NCI-H2107 treated with DMSO at 0.1 percent for 48 hours (cell line): ENCODE data around the gene ASPRV1.
"Not testable (repeated sequence)": the region's sequence is repeated elsewhere in the genome, so short reads cannot be mapped to it uniquely, and the experiment has no call there.

ENCODE experiments used
- DNase-seq: peaks from one replicate; lab custom pipeline; 2025; ENCODE audit not compliant: unreplicated experiment; lab: John Stamatoyannopoulos, UW

ASPRV1 gene

DNA sequence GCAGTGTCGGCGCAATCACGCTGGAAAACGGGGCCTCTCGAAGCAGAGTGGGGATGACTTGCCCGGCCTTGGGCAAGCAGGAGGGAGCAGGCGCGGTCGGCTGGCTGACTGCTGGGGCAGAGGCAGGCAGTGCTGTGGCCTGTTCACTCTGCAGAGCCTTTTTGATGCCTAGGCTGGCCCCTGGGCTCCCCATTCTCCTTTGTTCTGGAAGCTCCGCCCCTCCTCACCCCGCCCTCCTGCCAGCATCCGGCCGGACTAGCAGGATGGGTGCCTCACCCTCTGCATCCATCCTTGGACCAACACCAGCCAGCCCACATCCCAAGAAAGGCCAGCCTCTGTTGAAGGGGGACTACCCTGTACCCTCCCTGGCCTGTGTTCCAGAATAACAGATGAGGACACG is at the start of gene ASPRV1:
TSS of gene ASPRV1 (minus strand) at position 136 of the 400 bp plus-strand sequence. CDS start 195 bp downstream, outside the sequence.
- no peak for DNase-seq

DNA sequence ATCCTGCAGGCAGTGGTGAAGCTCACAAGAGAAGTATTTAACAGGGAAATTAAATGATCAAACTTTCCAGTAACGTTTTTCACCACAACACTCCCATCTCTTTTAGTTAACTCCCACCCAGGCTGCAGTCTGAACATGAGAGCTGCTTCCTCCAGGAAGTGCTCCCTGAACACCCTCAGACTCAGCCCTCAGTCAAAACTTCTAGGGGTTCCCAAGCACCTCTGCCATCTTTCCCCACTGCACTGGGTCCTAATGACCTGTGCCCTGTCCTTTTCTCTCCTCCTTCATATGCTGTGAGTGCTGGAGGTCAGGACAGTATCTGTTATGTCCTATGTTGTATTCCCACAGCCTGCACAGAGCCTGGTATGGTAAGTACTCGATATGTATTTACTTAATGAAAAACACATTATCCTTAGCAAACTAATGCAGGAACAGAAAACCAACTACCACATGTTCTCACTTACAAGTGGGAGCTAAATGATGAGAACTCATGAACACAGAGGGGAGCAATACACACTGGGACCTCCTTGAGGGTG is 49.2 kb upstream of the ASPRV1 start:
- no peak for DNase-seq

DNA sequence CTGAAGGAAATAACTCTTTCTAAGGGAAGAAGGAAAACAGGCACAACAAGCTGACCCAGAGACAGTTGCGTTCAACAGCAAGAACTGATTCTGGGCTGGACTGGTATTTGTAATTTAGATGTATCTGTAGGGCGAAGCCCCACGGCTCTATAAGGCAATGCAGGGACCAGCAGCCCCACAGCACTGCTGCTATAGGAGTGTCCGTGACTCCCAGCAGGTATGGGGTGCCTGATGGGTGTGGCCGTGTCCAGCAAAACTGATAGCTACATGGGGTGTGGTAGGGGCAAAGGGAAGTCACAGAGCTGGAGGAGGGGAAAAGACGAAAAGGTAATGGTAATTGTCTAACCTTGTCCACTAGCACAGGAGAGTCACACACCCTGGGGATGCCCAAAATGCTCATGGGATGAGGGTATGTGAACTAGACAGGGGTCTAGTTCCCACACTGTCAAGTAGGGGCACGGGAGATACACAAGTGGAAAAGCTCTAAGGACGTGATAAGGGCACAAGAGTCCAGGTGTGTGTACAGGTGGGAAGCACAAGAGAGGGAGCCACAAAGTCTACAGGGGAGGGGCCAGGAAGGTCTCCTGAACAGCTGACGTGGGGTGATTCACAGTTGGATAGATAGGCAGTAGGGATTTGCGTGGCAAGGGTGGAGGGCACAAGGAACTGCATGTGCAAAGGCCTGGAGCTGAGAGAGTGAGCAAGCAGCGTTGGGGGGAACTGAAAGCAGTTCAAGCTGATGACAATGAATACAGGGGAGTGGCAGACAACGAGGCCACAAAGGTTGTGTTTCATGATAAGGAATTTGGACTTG is 48.5 kb upstream of the ASPRV1 start:
- DNase-seq: no peak

DNA sequence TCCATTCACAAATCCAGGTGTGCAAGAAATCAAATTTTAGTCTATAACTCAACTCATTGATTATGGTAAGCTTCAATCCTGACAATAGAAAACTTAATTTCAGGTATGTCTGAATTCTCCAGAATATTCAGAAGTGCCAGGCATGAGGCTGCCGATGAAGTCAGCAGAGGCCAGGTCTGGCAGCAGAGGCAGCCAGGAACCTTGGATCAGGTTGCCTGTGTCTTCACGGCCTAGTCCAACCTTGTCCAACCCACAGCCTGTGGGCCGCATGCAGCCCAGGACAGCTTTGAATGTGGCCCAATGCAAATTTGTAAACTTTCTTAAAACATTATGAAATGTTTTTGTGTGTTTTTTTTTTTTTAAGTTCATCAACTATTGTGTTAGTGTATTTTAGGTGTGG is 46.9 kb upstream of the ASPRV1 start:
- DNase-seq: no peak

DNA sequence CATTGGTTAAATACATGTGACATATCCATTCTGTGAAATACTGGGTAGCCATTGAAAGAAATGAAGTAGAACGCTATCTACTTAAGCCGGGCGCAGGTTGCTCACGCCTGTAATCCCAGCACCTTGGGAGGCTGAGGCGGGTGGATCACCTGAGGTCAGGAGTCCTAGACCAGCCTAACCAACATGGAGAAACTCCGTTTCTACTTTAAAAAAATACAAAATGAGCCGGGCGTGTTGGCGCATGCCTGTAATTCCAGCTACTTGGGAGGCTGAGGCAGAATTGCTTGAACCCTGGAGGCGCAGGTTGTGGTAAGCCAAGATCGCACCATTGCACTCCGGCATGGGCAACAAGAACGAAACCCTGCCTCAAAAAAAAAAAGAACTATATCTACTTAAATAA is 45.7 kb upstream of the ASPRV1 start:
- no peak for DNase-seq

DNA sequence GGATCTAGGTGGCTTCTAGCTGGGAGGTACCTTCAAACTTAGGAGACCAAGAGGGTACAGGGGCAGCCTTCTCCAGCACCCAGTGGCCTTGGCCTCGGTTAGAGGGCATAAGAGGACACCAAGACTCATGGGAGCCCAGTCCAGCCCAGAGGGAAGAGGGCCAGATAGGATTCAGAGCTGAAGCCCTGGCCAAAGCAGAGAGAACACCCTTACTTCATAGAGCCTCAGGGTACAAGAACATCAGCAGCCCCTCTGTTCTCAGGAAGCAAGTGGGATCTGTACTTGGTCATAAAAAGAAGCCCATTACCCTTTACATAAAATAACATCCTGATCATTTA is 45.0 kb upstream of the ASPRV1 start:
- DNase-seq: no peak

DNA sequence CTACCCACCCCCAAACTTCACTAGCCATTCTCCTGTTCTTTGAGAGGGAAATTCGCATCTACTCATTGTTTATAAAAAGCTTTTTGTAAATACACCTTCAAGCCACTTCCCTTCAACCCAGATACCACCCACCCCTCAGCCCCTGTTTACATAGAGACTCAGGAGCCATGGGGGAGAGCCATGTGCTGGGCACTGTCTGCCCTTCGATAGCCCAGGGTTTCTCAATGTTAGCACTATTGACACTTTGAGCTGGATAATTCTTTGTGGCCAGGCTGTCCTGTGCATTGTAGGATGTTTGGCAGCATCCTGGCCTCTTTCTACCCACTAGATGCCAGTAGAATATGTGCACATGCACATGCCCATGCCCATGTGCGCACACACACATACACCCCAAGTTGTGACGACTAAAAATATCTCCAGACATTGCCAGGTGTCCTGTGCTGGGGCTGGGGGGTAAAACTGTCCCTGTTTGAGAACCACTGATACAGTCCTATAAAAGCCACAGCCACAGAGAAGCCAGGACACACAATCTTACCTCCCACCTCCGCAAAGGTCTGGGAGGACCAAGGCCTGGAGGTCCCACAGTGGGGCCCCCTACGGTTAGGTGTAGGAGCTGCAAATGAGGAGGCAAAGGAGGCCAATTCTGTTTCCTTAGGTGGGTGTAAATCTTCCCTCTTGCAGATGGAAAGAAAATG is 44.5 kb upstream of the ASPRV1 start:
- DNase-seq: no peak

DNA sequence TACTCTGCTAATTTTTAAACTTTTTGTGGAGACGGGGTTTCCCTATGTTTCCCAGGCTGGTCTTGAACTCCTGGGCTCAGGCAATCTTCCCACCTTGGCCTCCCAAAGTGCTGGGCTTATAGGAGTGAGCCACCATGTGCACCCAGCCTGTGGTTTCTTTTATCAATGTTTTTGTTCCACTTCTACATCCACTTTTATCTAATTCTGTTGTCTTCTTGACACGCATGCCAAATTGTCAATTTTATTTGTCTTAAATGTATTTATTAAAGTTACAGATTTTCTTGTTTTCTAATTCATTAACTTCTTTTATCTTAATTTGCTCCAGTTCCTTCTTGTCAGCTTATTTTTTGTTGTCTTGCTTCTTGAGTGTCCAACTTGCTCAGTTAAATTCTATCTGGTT is 43.8 kb upstream of the ASPRV1 start:
- no peak for DNase-seq

DNA sequence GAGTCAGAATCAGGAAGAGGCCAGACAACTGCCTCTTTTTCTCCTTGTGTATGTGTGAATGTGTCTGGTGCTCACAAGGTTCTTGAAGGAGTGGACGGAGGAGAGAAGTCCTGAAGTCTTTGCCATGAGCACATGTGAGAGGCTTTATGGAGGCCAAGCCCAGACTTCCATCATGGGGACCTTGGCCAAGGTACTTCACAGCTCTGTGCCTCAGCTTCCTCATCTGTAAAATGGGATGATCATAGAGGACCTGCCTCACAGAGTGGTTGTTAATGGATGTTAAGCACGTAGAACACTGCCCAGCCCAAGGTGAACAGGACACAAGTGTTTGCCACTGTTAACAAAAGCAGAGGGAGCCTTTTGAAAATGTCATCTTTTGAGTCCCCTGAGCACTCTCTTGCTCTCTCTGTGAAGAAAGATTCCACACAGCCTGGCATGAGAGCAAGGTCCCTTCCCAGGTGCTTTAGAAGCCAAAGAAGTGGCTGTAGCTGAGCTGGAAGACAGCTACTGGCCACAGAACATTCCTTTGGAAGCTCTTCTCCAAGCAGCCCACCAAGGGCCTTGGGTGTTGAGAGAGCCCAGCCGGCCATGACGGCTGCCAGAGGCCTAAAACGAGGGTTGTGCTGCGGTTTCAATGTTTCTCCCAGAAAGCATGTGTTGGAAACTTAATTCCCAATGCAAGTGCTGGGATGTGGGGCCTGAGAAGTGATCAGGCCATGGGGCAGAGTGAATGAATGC is 41.8 kb upstream of the ASPRV1 start:
- no peak for DNase-seq

DNA sequence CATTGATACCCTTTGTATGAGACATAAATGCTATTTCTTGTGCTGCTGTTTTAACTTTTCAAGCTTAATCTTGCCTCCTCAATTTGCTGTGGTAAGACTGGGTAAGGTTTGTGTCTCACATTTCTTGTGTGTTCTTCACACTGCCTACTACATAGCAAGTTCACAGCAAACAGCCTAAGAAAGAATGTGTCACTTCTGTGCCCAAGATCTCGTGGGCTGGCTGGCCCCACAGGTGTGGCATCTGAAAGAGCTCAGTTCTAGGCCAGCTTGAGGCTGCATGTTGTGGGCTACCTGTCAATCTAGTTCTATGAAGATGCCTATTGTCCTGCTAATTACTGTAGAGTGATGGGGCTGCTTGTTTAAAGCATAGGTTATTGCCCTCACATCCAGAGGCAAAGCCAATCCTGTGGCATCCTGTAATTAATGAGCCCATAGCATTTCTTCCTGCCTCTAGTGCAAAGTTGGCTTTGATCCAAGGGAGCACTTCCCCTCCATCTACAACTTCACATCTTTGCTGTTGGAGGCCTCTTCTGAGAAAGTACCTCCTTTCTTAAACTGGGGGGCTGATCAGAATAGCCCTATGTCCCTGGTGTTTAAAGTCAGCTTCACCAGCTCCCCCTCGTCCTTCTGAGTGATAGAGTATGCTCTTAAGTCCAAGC is 40.9 kb upstream of the ASPRV1 start:
- no peak for DNase-seq

DNA sequence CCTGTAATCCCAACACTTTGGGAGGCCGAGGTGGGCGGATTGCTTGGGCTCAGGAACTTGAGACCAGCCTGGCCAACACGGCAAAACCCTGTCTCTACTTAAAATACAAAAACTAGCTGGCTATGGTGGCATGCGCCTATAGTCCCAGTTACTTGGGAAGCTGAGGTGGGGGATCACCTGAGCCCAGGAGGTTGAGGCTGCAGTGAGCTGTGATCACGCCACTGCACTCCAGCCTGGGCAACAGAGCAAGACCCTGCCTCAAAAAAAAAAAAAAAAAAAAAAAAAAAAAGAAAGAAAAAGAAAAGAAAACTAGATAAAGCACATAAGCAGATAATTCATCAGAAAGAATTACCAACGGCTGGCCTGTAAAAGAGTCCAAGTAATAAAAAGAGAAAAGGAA is 39.1 kb upstream of the ASPRV1 start:
- DNase-seq: not testable (repeated sequence)

DNA sequence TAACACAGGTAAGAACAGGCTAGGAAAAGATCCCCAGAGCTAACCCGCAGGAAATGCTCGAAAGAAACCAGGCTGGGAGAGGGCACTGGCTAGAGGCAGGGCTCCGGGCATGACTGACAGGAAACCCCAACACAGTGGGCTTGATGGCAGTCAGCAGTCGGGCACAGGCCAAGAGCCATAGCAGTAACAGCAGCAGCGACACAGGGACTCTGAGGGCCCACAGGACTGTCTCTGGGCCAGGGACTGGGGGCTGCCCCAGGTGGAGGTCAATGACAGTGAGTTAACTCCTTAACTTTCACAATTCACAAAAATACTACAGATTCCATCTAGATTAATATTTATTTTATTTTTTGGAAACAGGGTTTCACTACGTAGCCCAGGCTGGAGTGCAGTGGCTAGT is 37.3 kb upstream of the ASPRV1 start:
- no peak for DNase-seq

DNA sequence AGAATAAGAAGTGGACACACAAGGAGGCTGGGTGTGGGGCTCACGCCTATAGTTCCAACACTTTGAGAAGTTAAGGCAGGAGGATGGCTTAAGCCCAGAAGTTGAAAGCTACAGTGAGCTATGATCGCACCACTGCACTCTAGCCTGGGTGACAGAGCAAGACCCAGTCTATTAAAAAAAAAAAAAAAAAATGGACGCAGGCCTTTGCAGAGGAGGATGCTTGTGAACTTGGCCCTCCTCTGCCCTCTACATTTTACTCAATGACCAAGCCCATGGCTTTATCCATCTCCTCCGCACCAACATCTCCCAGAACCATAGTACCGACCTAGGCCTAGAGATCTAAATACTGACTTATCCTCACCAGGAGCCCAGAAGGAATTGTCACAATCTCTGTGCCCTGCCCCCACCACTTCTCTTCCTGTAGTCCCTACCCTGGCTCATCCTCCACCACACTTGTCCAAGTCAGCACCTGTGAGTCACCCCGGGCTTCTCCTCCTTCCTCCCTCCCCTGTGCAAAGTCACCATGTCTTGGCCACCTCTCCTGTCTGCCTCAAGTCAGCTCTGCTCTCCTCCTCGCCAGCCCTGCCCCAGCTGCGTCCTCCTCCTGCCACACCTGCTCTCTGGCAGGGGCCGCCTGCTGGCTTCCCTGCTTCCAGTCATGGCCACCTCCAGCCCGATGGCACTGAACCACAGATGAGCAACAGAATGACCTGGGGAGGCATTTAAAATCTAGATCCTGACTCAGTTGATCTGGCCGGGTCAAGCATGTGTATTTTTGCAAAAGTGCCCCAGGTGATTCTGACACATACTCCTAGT is 35.8 kb upstream of the ASPRV1 start:
- no peak for DNase-seq

DNA sequence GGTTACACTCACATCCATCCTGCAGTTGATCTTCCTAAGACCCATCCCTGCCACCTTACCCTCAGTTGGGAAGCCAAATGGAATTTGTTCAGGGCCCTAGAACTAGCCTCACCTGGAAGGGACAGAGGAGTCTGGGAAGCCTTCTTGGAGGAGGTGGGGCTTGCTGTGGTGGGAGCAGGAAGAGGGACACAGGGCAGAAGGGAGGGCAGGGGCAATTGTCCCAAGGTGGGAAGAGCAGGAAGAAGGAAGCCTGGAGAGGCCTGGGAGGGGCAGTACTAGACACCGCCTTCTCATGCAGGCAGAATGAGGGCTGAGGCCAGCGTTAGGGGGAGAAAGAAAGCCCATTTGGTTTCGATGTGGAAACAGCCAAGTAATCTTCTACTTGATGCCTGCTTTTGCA is 34.1 kb upstream of the ASPRV1 start:
- no peak for DNase-seq

DNA sequence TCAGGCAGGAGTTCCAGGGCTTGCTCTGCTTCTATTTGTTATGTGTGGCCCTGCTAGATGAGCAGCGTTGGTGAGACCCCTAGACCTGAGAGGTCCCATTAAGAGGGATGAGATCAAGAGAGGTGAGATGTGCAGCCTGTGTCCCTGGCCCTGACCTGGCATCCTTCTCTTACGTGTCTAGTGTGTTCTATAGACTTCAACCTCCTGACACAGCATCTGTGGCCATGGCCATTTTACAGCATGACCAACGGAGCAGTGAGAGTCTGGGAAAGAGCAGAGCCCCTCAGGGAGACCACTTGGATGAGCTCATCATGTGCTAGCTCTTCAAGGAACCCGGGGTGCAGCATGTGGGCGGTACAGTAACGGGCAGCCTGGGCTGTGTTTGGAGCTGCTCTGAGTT is 32.7 kb upstream of the ASPRV1 start:
- no peak for DNase-seq

DNA sequence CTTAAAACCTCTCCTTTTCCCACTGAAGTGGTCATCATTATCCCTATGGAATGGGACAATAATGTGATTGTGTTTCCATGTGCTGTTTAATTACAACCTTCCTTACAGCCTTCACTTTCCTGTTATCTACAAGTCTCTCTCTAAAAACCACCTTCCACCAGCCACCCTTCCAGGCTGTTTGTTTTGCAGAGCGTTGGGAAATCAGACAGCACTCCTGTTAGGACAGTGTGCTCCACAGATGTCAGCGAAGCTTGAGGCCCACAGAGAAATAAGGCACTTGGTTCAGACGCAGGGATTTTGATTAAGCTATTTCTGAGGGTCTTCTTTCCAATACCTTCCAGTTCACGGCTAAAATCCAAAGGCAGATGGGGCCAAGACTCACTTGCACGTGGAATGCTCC is 32.3 kb upstream of the ASPRV1 start:
- no peak for DNase-seq

DNA sequence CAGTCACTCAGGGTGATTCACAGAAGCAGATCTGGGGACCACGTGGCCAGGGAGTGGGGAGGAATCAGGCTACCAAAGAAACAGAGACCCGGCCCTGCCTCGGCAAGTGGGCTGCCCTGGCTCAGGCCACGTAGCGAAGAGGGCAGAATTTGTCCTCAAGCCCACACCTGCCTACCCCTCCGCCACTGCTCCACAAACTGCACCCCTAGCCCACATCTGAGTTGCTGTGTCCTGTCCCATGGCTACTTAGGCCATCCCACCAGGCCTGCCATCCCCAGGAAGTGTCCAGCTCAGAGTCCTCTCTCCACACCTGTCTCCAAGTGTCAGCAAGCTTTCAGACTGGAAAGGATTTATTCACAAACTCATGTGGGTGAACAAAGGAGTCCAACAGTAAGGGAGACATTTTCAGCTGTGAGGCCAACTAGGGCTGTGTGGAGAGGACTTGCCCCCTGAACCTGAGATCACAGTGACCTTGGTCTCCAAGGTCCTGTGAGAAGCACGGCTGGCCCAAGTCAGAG is 31.7 kb upstream of the ASPRV1 start:
- no peak for DNase-seq

DNA sequence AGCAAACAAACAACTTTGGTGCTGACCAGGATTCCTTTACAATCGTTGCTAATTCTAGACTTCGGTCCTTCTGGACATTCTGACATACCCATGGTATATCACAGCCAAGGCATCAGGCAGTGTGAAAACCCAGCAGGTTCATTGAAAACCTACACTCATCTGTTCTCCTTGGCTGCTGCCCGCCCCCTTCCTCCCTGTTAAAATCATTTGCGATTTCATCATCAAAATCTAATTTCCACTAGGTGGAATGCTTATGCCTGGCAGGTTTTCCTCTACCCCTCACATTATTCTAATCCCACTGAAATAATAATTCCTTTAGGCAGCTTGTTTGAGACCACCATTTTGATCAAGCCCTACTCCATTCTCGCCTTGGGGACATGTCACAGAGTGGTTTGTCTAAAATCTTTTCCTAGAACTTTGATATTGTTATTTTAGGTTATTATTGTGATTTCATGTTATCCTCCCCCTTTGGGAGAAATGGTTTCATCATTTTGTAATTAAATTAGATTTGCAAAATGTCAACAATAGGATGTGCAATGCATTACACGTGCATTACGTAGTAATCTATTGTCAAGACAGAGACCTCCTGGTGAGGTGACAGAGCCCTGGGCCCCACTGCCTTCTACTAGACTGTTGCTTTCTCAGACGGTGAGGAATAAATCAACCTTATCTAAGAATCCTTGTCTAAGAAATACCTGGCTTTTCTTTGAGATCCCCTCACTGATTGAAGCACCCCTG is 31.0 kb upstream of the ASPRV1 start:
- no peak for DNase-seq

DNA sequence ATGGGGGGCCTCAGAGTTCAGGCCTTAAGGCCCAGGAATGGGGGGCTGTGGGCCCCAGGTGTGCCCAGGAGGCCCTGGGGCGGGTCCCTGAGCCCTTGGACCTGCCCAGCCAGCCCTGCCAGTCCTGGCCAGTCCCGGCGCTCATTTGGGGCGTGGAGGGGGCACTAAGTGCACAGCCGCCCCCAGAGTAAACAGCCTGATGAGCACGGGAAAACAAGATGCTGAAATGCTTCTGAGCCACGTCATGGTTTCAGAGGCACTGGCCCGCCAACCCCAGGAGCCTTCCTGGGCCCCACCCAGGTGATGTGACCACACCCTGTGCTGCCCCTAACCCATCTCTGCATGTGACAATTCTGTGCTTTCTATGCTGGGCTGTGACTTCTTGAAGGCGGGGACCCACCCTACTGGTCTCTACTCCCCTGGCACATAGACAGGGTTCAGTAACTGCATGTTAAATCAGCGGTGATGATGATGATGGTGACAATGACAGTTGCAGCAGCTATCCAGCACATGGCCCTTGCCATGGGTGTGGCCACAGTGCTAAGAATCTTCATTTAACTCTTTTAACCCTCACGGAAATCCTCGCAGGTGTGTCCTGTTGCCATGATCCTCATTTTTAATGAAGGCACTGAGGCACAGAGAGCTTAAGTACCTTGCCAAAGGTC is 28.1 kb upstream of the ASPRV1 start:
- no peak for DNase-seq
